ENCODE data around the gene PCDHB4. TPM values are rescaled to one million over a fixed set of nuclear protein-coding genes. Genes with fewer than 3 reads are reported as not detected.
"Not testable (repeated sequence)": the region's sequence is repeated elsewhere in the genome, so short reads cannot be mapped to it uniquely, and the experiment has no call there.

PCDHB4 gene
- total and polyA plus RNA-seq, 9 donors = 2.5 to 12.6 (median 6.7) TPM

DNA sequence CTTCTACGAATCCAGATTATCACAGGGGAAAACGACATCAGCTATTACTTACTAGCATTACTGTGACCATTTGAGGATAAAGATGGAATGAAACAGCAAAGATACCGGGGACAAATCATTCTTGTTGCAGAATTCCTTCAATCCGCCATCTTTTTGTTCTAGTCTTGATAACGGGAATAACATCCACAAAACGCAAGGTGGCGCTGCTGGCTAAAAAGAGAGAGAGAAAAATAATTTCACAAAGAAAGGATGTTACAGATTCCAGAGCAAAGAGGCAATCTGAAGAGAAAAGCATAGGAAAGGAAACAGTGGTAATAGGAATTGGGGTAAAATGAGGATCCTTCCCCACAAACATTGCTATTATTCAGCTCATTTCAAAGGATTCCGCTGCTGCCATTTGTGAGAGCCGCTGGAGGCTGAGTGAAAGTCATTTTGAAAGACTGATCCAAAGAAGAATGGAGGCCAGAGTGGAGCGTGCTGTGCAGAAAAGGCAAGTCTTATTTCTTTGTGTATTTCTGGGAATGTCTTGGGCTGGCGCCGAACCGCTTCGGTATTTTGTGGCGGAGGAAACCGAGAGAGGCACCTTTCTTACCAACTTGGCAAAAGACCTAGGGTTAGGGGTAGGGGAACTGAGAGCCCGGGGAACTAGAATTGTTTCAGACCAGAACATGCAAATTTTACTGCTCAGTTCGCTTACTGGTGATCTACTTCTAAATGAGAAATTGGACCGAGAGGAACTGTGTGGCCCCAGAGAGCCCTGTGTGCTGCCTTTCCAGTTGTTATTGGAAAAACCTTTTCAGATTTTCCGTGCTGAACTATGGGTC is 51.0 kb downstream of the PCDHB4 start, which contains the start of gene PCDHB7:
Gene PCDHB7, plus strand, starts transcription at position 264 of the 824 bp plus-strand sequence. Its CDS starts 192 bp downstream, at position 456.
- intact Hi-C loops (cut with DNase I) = loop anchor here in 1 of 4 donors (10.0 kb wide), 1 partner anchor 392 kb away; no protein-coding TSS in a partner anchor
- 21 to 31% (median 27%) methylated on average over 20 of the region's 20 CpGs for WGBS, 3 donors
- H3K36me3 ChIP-seq = no peaks in the 10 kb centered on the region
- peaks cover 0 to 13% of the 10 kb centered on the region in 2 donors for H3K9me3 ChIP-seq
- no peaks in the 10 kb centered on the region for H3K27me3 ChIP-seq
- DNase-seq = peak in 4 of 5 donors; percentile 28 to 55 (median 46)
- H3K4me3 ChIP-seq = no peak within 1 kb of the TSS
- TF ChIP-seq POLR2A (IDR thresholded peaks at IDR 0.05) = no peak
- peak in 1 of 3 donors; percentile 21 for TF ChIP-seq CTCF (IDR thresholded peaks at IDR 0.05)
- H3K27ac ChIP-seq = no peak within 1 kb of the TSS
- H3K4me1 ChIP-seq (ENCODE audit: insufficient read depth) = no peaks in the 10 kb centered on the region

GRCh38 chr5:141174291-141175104 is 52.9 kb downstream of the PCDHB4 start:
- H3K27me3 ChIP-seq; DNase-seq; H3K4me3 ChIP-seq; H3K36me3 ChIP-seq; H3K4me1 ChIP-seq (ENCODE audit: insufficient read depth); H3K27ac ChIP-seq: not testable (repeated sequence)
- 34 to 44% (median 43%) methylated on average over 57 to 79 of the region's 79 CpGs for WGBS, 3 donors
- intact Hi-C loops (cut with DNase I) = loop anchor here in 1 of 4 donors (10.0 kb wide), 1 partner anchor 390 kb away; no protein-coding TSS in a partner anchor
- peaks cover 0 to 15% of the 10 kb centered on the region in 2 donors for H3K9me3 ChIP-seq

Other genes with a start within 250 kb of the PCDHB4 start
- gene PCDHA12, start 246.5 kb upstream of the PCDHB4 start, total RNA-seq = 1 to 10 TPM in 2 of 7 donors, under 1 TPM in 5; 0.27 to 1.3 (median 0.56) TPM
- under 1 TPM; 0.04 to 0.20 TPM for gene PCDHA12, start 246.5 kb upstream of the PCDHB4 start, polyA plus RNA-seq
- gene PCDHA13, start 239.7 kb upstream of the PCDHB4 start, total RNA-seq = under 1 TPM in 6 of 7 donors, not detected in 1; 0.32 to 0.92 (median 0.47) TPM
- gene PCDHA13, start 239.7 kb upstream of the PCDHB4 start, polyA plus RNA-seq = under 1 TPM; 0.01 to 0.17 TPM
- under 1 TPM; 0.40 to 0.82 (median 0.57) TPM for gene PCDHAC1, start 195.5 kb upstream of the PCDHB4 start, total RNA-seq
- gene PCDHAC1, start 195.5 kb upstream of the PCDHB4 start, polyA plus RNA-seq = under 1 TPM; 0.04 to 0.15 TPM
- 1 to 10 TPM in 2 of 7 donors, under 1 TPM in 5; 0.15 to 2.1 (median 0.72) TPM for gene PCDHAC2, start 155.3 kb upstream of the PCDHB4 start, total RNA-seq
- 1 to 10 TPM in 1 of 2 donors, under 1 TPM in 1; 0.06 to 1.4 TPM for gene PCDHAC2, start 155.3 kb upstream of the PCDHB4 start, polyA plus RNA-seq
- gene PCDHB1, start 70.4 kb upstream of the PCDHB4 start, total RNA-seq = under 1 TPM in 2 of 7 donors, not detected in 5; 0.03 to 0.34 TPM
- not detected for gene PCDHB1, start 70.4 kb upstream of the PCDHB4 start, polyA plus RNA-seq
- gene PCDHB2, start 27.2 kb upstream of the PCDHB4 start, total RNA-seq = 1 to 10 TPM; 1.9 to 4.0 (median 3.3) TPM
- gene PCDHB2, start 27.2 kb upstream of the PCDHB4 start, polyA plus RNA-seq = 1 to 10 TPM; 1.7 to 2.5 TPM
- gene PCDHB3, start 21.3 kb upstream of the PCDHB4 start, total RNA-seq = 1 to 10 TPM; 2.5 to 4.1 (median 3.2) TPM
- gene PCDHB3, start 21.3 kb upstream of the PCDHB4 start, polyA plus RNA-seq = 1 to 10 TPM; 1.4 to 2.3 TPM
- gene PCDHB5, start 13.4 kb downstream of the PCDHB4 start, total RNA-seq = 10 to 100 TPM in 5 of 7 donors, 1 to 10 TPM in 2; 7.3 to 16.2 (median 12.7) TPM
- gene PCDHB5, start 13.4 kb downstream of the PCDHB4 start, polyA plus RNA-seq = 1 to 10 TPM; 7.4 to 8.6 TPM
- 1 to 10 TPM in 6 of 7 donors, under 1 TPM in 1; 0.34 to 2.4 (median 2.0) TPM for gene PCDHB6, start 28.2 kb downstream of the PCDHB4 start, total RNA-seq
- gene PCDHB6, start 28.2 kb downstream of the PCDHB4 start, polyA plus RNA-seq = 1 to 10 TPM; 1.1 TPM
- gene PCDHB7, start 50.8 kb downstream of the PCDHB4 start, total RNA-seq = 1 to 10 TPM; 1.4 to 5.1 (median 4.0) TPM
- 1 to 10 TPM; 2.2 to 3.0 TPM for gene PCDHB7, start 50.8 kb downstream of the PCDHB4 start, polyA plus RNA-seq
- 1 to 10 TPM; 1.2 to 5.8 (median 2.9) TPM for gene PCDHB8, start 56.0 kb downstream of the PCDHB4 start, total RNA-seq
- 1 to 10 TPM in 1 of 2 donors, under 1 TPM in 1; 0.42 to 1.2 TPM for gene PCDHB8, start 56.0 kb downstream of the PCDHB4 start, polyA plus RNA-seq
- gene PCDHB16, start 60.6 kb downstream of the PCDHB4 start, total RNA-seq = 10 to 100 TPM in 2 of 7 donors, 1 to 10 TPM in 5; 5.6 to 11.1 (median 6.9) TPM
- gene PCDHB16, start 60.6 kb downstream of the PCDHB4 start, polyA plus RNA-seq = 1 to 10 TPM; 3.1 to 4.2 TPM
- gene PCDHB9, start 65.3 kb downstream of the PCDHB4 start, total RNA-seq = 1 to 10 TPM; 2.0 to 5.4 (median 3.8) TPM
- 1 to 10 TPM; 1.5 to 3.3 TPM for gene PCDHB9, start 65.3 kb downstream of the PCDHB4 start, polyA plus RNA-seq
- gene PCDHB10, start 70.5 kb downstream of the PCDHB4 start, total RNA-seq = 1 to 10 TPM; 2.7 to 5.2 (median 3.1) TPM
- 1 to 10 TPM; 2.9 to 3.4 TPM for gene PCDHB10, start 70.5 kb downstream of the PCDHB4 start, polyA plus RNA-seq
- 1 to 10 TPM; 2.5 to 9.2 (median 6.0) TPM for gene PCDHB11, start 77.8 kb downstream of the PCDHB4 start, total RNA-seq
- 1 to 10 TPM; 1.8 to 3.2 TPM for gene PCDHB11, start 77.8 kb downstream of the PCDHB4 start, polyA plus RNA-seq
- gene PCDHB12, start 86.9 kb downstream of the PCDHB4 start, total RNA-seq = 1 to 10 TPM; 2.8 to 8.8 (median 6.9) TPM
- 1 to 10 TPM; 2.8 to 2.9 TPM for gene PCDHB12, start 86.9 kb downstream of the PCDHB4 start, polyA plus RNA-seq
- 1 to 10 TPM; 3.9 to 5.9 (median 4.5) TPM for gene PCDHB13, start 92.1 kb downstream of the PCDHB4 start, total RNA-seq
- gene PCDHB13, start 92.1 kb downstream of the PCDHB4 start, polyA plus RNA-seq = 1 to 10 TPM; 1.3 to 3.1 TPM
- gene PCDHB14, start 101.5 kb downstream of the PCDHB4 start, total RNA-seq = 1 to 10 TPM; 3.8 to 7.2 (median 5.4) TPM
- gene PCDHB14, start 101.5 kb downstream of the PCDHB4 start, polyA plus RNA-seq = 1 to 10 TPM; 3.8 to 4.5 TPM
- 10 to 100 TPM in 4 of 7 donors, 1 to 10 TPM in 3; 3.4 to 17.0 (median 10.3) TPM for gene PCDHB15, start 123.6 kb downstream of the PCDHB4 start, total RNA-seq
- 1 to 10 TPM; 6.7 to 8.2 TPM for gene PCDHB15, start 123.6 kb downstream of the PCDHB4 start, polyA plus RNA-seq
- gene SLC25A2, start 182.2 kb downstream of the PCDHB4 start, total RNA-seq = 1 to 10 TPM in 1 of 7 donors, under 1 TPM in 3, not detected in 3; 0.40 to 1.4 (median 0.54) TPM
- gene SLC25A2, start 182.2 kb downstream of the PCDHB4 start, polyA plus RNA-seq = under 1 TPM in 1 of 2 donors, not detected in 1; 0.10 TPM
- gene TAF7, start 199.0 kb downstream of the PCDHB4 start, total RNA-seq = 100 to 1,000 TPM in 4 of 7 donors, 10 to 100 TPM in 3; 65.1 to 141 (median 102) TPM
- gene TAF7, start 199.0 kb downstream of the PCDHB4 start, polyA plus RNA-seq = 100 to 1,000 TPM in 1 of 2 donors, 10 to 100 TPM in 1; 96.4 to 136 TPM
- 1 to 10 TPM in 3 of 7 donors, under 1 TPM in 4; 0.72 to 2.8 (median 1.00) TPM for gene PCDHGA1, start 208.7 kb downstream of the PCDHB4 start, total RNA-seq
- under 1 TPM; 0.29 to 0.90 TPM for gene PCDHGA1, start 208.7 kb downstream of the PCDHB4 start, polyA plus RNA-seq
- 10 to 100 TPM in 5 of 7 donors, 1 to 10 TPM in 2; 7.3 to 13.5 (median 12.0) TPM for gene PCDHGA2, start 216.9 kb downstream of the PCDHB4 start, total RNA-seq
- 1 to 10 TPM; 3.0 to 5.4 TPM for gene PCDHGA2, start 216.9 kb downstream of the PCDHB4 start, polyA plus RNA-seq
- gene PCDHGA3, start 222.0 kb downstream of the PCDHB4 start, total RNA-seq = 1 to 10 TPM; 5.3 to 8.6 (median 5.9) TPM
- 1 to 10 TPM; 1.9 to 2.9 TPM for gene PCDHGA3, start 222.0 kb downstream of the PCDHB4 start, polyA plus RNA-seq
- 1 to 10 TPM; 3.7 to 9.3 (median 5.5) TPM for gene PCDHGB1, start 228.3 kb downstream of the PCDHB4 start, total RNA-seq
- gene PCDHGB1, start 228.3 kb downstream of the PCDHB4 start, polyA plus RNA-seq = 1 to 10 TPM; 1.1 to 1.4 TPM
- gene PCDHGA4, start 233.2 kb downstream of the PCDHB4 start, total RNA-seq = 1 to 10 TPM; 4.4 to 8.2 (median 6.6) TPM
- 1 to 10 TPM; 1.2 to 3.8 TPM for gene PCDHGA4, start 233.2 kb downstream of the PCDHB4 start, polyA plus RNA-seq
- gene PCDHGB2, start 238.2 kb downstream of the PCDHB4 start, total RNA-seq = 10 to 100 TPM in 2 of 7 donors, 1 to 10 TPM in 5; 4.5 to 11.9 (median 9.3) TPM
- gene PCDHGB2, start 238.2 kb downstream of the PCDHB4 start, polyA plus RNA-seq = 1 to 10 TPM; 1.9 to 4.3 TPM
- gene PCDHGA5, start 242.3 kb downstream of the PCDHB4 start, total RNA-seq = 1 to 10 TPM; 4.5 to 9.5 (median 6.4) TPM
- gene PCDHGA5, start 242.3 kb downstream of the PCDHB4 start, polyA plus RNA-seq = 1 to 10 TPM; 1.7 to 3.2 TPM
- gene PCDHGB3, start 248.4 kb downstream of the PCDHB4 start, total RNA-seq = 1 to 10 TPM; 4.1 to 8.6 (median 5.6) TPM
- gene PCDHGB3, start 248.4 kb downstream of the PCDHB4 start, polyA plus RNA-seq = 1 to 10 TPM; 1.1 to 2.1 TPM